Putamen (tissue), 1 donor: ENCODE measurements around the gene ZNF541.

ENCODE experiments used
- DNase-seq: peaks from one replicate; pipeline ENCODE4 v3.0.0-alpha.2; 2016; ENCODE audit warnings: low spot score

The ZNF541 gene

GRCh38 chr19:47573071-47574026, at the start of gene ZNF541:
ZNF541 (minus strand) TSS chr19:47573148; CDS start chr19:47555856, 17,292 bp downstream.
- DNase-seq, result peak; percentile 51

- DNase-seq, result no peak
Measured at GRCh38 chr19:47619763-47620162, 46.8 kb upstream of the ZNF541 start.

GRCh38 chr19:47618771-47619170, 45.8 kb upstream of the ZNF541 start:
- DNase-seq, result no peak

- peak; percentile 91 for DNase-seq
Measured at GRCh38 chr19:47615714-47616113, 42.8 kb upstream of the ZNF541 start.

GRCh38 chr19:47615230-47615629, 42.3 kb upstream of the ZNF541 start:
- DNase-seq, result no peak

GRCh38 chr19:47614559-47614958, 41.6 kb upstream of the ZNF541 start:
- DNase-seq, result no peak

GRCh38 chr19:47614021-47614295, 41.0 kb upstream of the ZNF541 start:
- DNase-seq, result no peak

- DNase-seq, result no peak
Measured at GRCh38 chr19:47613165-47614020, 40.4 kb upstream of the ZNF541 start.

- DNase-seq, result no peak
Measured at GRCh38 chr19:47610902-47611301, 38.0 kb upstream of the ZNF541 start.

GRCh38 chr19:47609906-47610894, 37.3 kb upstream of the ZNF541 start:
- DNase-seq, result no peak

- DNase-seq, result peak; percentile 79
Measured at GRCh38 chr19:47608969-47609905, 36.3 kb upstream of the ZNF541 start, which contains the start of gene BICRA. BICRA (plus strand) TSS chr19:47609134; CDS start chr19:47673575, 64,441 bp downstream.

- peak; percentile 97 for DNase-seq
Measured at GRCh38 chr19:47608074-47608918, 35.3 kb upstream of the ZNF541 start.

GRCh38 chr19:47607564-47608073, 34.7 kb upstream of the ZNF541 start:
- no peak for DNase-seq

- DNase-seq, result no peak
Measured at GRCh38 chr19:47603706-47604565, 31.0 kb upstream of the ZNF541 start.

- DNase-seq, result no peak
Measured at GRCh38 chr19:47601180-47601904, 28.4 kb upstream of the ZNF541 start.

GRCh38 chr19:47600246-47601179, 27.6 kb upstream of the ZNF541 start:
- peak; percentile 99 for DNase-seq
